ENCODE data around the gene PEX14.

Gene PEX14

GRCh38 chr1:10623686-10624145 is 149.0 kb downstream of the PEX14 start:
- DNase-seq = no peak

GRCh38 chr1:10624256-10625050 is 149.7 kb downstream of the PEX14 start:
- no peak for DNase-seq

GRCh38 chr1:10625076-10625475 is 150.3 kb downstream of the PEX14 start:
- no peak for DNase-seq

GRCh38 chr1:10625554-10625953 is 150.8 kb downstream of the PEX14 start:
- DNase-seq = no peak

GRCh38 chr1:10626131-10626731 is 151.5 kb downstream of the PEX14 start:
- DNase-seq = no peak

- DNase-seq = no peak
These were observed 152.2 kb downstream of the PEX14 start for GRCh38 chr1:10626791-10627410.

- no peak for DNase-seq
These were observed 153.9 kb downstream of the PEX14 start for GRCh38 chr1:10628685-10629084.

- DNase-seq = no peak
These were observed 154.5 kb downstream of the PEX14 start for GRCh38 chr1:10629091-10629815.

GRCh38 chr1:10629816-10630571 is 155.2 kb downstream of the PEX14 start:
- DNase-seq = no peak

GRCh38 chr1:10630661-10631120 is 155.9 kb downstream of the PEX14 start:
- no peak for DNase-seq

- no peak for DNase-seq
These were observed 156.5 kb downstream of the PEX14 start for GRCh38 chr1:10631121-10631810.

GRCh38 chr1:10631811-10632593 is 157.3 kb downstream of the PEX14 start:
- DNase-seq = no peak

- no peak for DNase-seq
These were observed 157.9 kb downstream of the PEX14 start for GRCh38 chr1:10632691-10633090.

- no peak for DNase-seq
These were observed 158.7 kb downstream of the PEX14 start for GRCh38 chr1:10633416-10633815.

- no peak for DNase-seq
These were observed 159.3 kb downstream of the PEX14 start for GRCh38 chr1:10634075-10634427.

- DNase-seq = no peak
These were observed 159.8 kb downstream of the PEX14 start for GRCh38 chr1:10634428-10635084.

- no peak for DNase-seq
These were observed 160.5 kb downstream of the PEX14 start for GRCh38 chr1:10635085-10635896.

GRCh38 chr1:10635992-10636391 is 161.2 kb downstream of the PEX14 start:
- DNase-seq = no peak

GRCh38 chr1:10637400-10637799 is 162.7 kb downstream of the PEX14 start:
- no peak for DNase-seq

Data from SHP77 (cell line).